Aorta (tissue), 5 donors: ENCODE results near the gene PSG7. TPM values are rescaled to one million over a fixed set of nuclear protein-coding genes. Genes with fewer than 3 reads are reported as not detected.
"Not testable (repeated sequence)": the region's sequence is repeated elsewhere in the genome, so short reads cannot be mapped to it uniquely, and the experiment has no call there.

ENCODE experiments used
- ATAC-seq: fragments of 200-7000 bp; cut with Tn5 transposase; one replicate; pipeline ENCODE4 v1.9.1; 2022; ENCODE audit warnings: moderate library complexity; ENCODE audit not compliant: low FRiP score
- DNase-seq, 2 donors: peaks; one replicate each; pipeline ENCODE4 v3.0.0-alpha.2; 2020
- H3K27ac ChIP-seq, 2 donors: one replicate each; pipeline ENCODE4 v1.5.1; 2013; ENCODE audit warnings: low read length in 2 of 2, mild to moderate bottlenecking in 2 of 2, moderate library complexity in 2 of 2, control low read depth in 1 of 2, inconsistent platforms in 1 of 2, low read depth in 1 of 2
- H3K27me3 ChIP-seq, 2 donors: one replicate each; pipeline ENCODE4 v1.6.1; 2013; ENCODE audit warnings: control low read depth in 1 of 2, low read length in 1 of 2, mild to moderate bottlenecking in 1 of 2, moderate library complexity in 1 of 2; ENCODE audit not compliant: insufficient read depth in 2 of 2, control insufficient read depth in 1 of 2
- H3K36me3 ChIP-seq, 2 donors: one replicate each; pipeline ENCODE4 v1.6.1; 2013; ENCODE audit warnings: control low read depth in 1 of 2, low read length in 1 of 2, mild to moderate bottlenecking in 1 of 2; ENCODE audit not compliant: insufficient read depth in 2 of 2, control insufficient read depth in 1 of 2
- H3K4me1 ChIP-seq, 2 donors: one replicate each; pipeline ENCODE4 v1.6.1; 2013; ENCODE audit warnings: low read length in 2 of 2, control low read depth in 1 of 2, mild to moderate bottlenecking in 1 of 2, moderate library complexity in 1 of 2; ENCODE audit not compliant: insufficient read depth in 2 of 2, control insufficient read depth in 1 of 2
- H3K4me3 ChIP-seq, 2 donors: one replicate each; pipeline ENCODE4 v1.5.1; 2013; ENCODE audit warnings: low read length in 2 of 2, control low read depth in 1 of 2, mild to moderate bottlenecking in 1 of 2
- H3K9me3 ChIP-seq: one replicate; pipeline ENCODE4 v1.6.1; 2013; ENCODE audit warnings: mild to moderate bottlenecking, low read length; ENCODE audit not compliant: control insufficient read depth
- WGBS, 2 donors: extraction: QIAGEN DNeasy Blood & Tissue Kit; methylation state at CpG; one replicate each; pipeline ENCODE4 v1.1.7; 2013; 5-methylcytosine and 5-hydroxymethylcytosine counted together
- intact Hi-C, 2 donors: fragments of 100-400 bp; cut with DNase I; formaldehyde crosslinking; loops; one replicate each; pipeline versions ENCODE4 v1.14.2 to v1.15.0; 2022
- long read RNA-seq, 2 donors: library from polyadenylated mRNA; unstranded; transcript quantifications; one replicate each; pipeline ENCODE4 v2.0.0, GENCODE V29; 2020 to 2021
- polyA plus RNA-seq, 2 donors: library from polyadenylated mRNA; stranded (reverse); fragments of 200-250 nt; gene quantifications; one replicate each; pipeline ENCODE4 v1.2.3, GENCODE V29; 2013
- total RNA-seq, 2 donors: library from RNA; stranded (reverse); fragmentation: NEBNext Ultra II Directional; extraction: Animal tissue kit (Norgen Biotek cat#: 25700); gene quantifications; one replicate each; pipeline ENCODE4 v1.2.1, GENCODE V29; 2021
- donor health status: healthy with polysubstance abuse.
- donor health status: Bipolar disorder and iron deficiency.
- donor health status: DM: no; HTN: no; CAD: no.
- donor health status: DM: no; HTN: no; CAD: no.
- donor health status: DM: yes; HTN: yes; CAD: no.

PSG7 gene
- total RNA-seq: not detected
- polyA plus RNA-seq: not detected
- long read RNA-seq, donor 1: 0 reads
- long read RNA-seq, donor 2: 0 reads

DNA sequence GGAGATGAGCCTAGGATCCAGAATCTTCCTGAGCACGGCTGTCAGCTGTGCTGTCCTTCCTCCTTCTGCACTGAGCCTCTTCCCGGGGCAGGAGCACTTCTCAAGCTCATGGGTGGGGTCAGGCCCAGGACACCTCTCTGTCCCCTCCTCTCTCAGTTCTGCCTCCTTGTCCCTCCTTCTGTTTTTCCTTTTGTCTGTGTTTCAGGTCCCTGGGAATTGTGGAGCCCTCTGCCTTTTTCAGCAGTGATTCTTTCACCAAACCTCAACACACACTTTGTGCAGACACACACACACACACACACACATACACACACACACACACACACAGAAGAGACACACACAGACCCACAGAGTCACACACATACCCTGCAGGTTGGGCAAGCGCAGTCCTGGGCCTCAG is at the start of gene PSG7:
TSS of gene PSG7 (minus strand) at position 101 of the 400 bp plus-strand sequence. CDS start 131 bp downstream, outside the sequence.
- H3K27me3 ChIP-seq, ATAC-seq, intact Hi-C loops, H3K4me3 ChIP-seq, H3K36me3 ChIP-seq, H3K4me1 ChIP-seq, DNase-seq, H3K9me3 ChIP-seq, H3K27ac ChIP-seq: not testable (repeated sequence)
- 82 to 85% methylated on average over 3 of the region's 3 CpGs for WGBS, 2 donors

DNA sequence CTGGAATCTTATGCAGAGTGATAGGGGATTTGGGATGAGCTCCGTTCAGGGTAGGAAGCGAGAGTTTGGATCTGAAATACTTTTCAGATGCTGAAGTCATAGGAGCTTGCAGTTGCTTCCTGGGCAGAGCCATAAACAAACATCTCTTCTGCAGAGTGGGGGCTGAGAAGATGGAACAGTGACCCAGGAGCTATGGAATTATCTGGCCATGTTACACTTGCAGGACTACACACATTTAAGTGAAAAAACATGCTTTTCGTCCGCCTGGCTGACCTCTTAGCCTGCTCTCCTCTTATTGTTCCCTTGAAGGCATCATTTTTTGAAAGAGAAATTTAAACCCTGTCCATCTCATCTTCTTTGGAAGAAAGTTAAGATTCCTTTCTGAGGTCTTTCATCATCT is 48.6 kb upstream of the PSG7 start:
- Histone ChIP-seq H3K36me3 (no peaks in the 10 kb centered on the region), H3K4me3 (no peak overlapping the region), H3K4me1 (no peaks in the 10 kb centered on the region), H3K9me3 (no peaks in the 10 kb centered on the region), H3K27ac (no peak overlapping the region), H3K27me3 (no peaks in the 10 kb centered on the region)
- intact Hi-C loops: no loop called here
- WGBS, 2 donors: 46 to 52% methylated on average over 4 of the region's 4 CpGs
- ATAC-seq (no peak), DNase-seq (no peak)

DNA sequence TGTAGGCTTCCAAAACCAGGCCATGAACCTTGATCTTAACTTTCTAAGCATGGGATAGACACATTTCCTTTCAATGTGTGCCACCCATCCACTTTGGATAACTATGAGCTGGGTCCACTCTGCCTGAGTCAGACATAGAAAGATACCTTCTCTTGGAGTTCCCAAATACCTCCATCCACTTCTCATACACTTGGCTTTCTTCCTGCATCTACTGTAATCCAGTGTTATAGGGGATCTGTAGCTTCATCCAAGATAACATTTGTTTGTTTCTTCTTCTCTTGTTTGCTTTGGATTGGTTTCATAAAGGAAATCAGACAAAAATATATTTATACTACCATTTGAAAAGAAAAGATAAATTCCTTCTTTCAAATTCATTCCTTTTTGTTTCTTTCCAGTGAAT is 45.1 kb upstream of the PSG7 start:
- H3K36me3 ChIP-seq, H3K4me1 ChIP-seq, ATAC-seq, H3K4me3 ChIP-seq, intact Hi-C loops, H3K9me3 ChIP-seq, H3K27ac ChIP-seq, H3K27me3 ChIP-seq, DNase-seq: not testable (repeated sequence)

DNA sequence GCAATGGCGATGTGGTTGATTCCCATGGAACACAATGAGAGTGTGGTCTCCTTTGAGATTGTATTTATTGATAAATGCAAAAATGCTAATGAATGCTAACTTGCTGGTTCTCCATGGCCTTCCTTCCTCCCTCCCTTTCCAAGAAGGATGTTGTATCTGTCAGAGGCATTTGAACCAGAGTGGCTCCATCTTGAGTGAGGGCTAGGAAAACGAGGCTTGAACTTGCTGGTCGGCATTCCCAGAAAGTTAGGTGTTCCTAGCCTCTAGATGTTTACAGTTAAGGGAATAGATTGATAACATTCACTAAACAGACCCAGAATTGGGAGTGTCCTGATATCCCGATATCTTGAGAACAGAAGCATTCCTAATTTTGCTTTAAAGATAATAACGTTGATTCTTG is 34.4 kb upstream of the PSG7 start:
- H3K4me1 ChIP-seq, intact Hi-C loops, H3K27ac ChIP-seq, H3K27me3 ChIP-seq, ATAC-seq, H3K36me3 ChIP-seq, DNase-seq, H3K4me3 ChIP-seq, H3K9me3 ChIP-seq: not testable (repeated sequence)
- 85% methylated on average over 5 of the region's 5 CpGs for WGBS, 2 donors

DNA sequence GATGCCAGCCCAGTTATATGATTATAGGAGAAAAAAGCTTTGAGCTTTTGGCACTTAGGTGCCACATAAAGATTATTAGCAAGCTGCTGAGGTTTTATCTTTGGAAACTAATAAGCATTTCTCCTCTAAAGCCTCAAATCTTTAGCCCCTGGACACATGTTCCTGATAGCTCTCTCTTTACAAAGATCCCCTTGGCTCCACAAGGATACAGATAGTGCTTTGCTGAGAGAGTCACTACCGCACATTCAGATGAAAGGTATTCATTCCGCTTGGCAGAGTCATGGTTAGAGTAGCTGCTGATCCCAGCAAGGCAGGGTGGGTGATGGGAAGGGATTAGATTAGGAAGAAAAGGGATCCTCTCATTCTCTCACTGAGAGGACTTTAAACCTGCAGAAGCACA is 28.2 kb upstream of the PSG7 start:
- no peak overlapping the region for H3K4me3 ChIP-seq
- H3K9me3 ChIP-seq: peaks cover 2% of the 10 kb centered on the region
- no peaks in the 10 kb centered on the region for H3K27me3 ChIP-seq
- ATAC-seq (no peak), DNase-seq (no peak)
- no peaks in the 10 kb centered on the region for H3K4me1 ChIP-seq
- WGBS, 2 donors: 84 to 87% methylated on average over 2 of the region's 2 CpGs
- no peak overlapping the region for H3K27ac ChIP-seq
- intact Hi-C loops: no loop called here
- no peaks in the 10 kb centered on the region for H3K36me3 ChIP-seq

DNA sequence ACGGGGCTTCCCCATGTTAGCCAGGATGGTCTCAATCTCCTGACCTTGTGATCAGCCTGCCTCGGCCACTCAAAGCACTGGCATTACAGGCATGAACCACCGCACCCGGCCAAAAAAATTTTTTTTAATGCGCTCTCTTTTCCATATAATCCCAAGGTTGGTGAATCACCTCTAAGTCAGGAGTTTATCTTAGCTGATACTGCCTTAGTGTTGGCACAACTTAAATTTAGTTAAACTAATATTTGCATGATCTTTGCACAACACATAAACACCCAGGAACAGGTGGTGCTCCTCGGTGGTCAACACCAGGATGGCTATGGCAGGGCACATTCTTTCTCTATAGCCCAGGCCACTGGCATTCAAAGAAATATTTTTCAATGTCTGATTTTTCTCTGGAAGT is 24.1 kb upstream of the PSG7 start:
- ATAC-seq (no peak), DNase-seq (no peak)
- Histone ChIP-seq H3K4me3 (no peak overlapping the region), H3K27ac (no peak overlapping the region), H3K4me1 (no peaks in the 10 kb centered on the region), H3K36me3 (no peaks in the 10 kb centered on the region), H3K9me3 (no peaks in the 10 kb centered on the region), H3K27me3 (no peaks in the 10 kb centered on the region)
- intact Hi-C loops: no loop called here
- WGBS, 2 donors: 82 to 84% methylated on average over 6 of the region's 6 CpGs

DNA sequence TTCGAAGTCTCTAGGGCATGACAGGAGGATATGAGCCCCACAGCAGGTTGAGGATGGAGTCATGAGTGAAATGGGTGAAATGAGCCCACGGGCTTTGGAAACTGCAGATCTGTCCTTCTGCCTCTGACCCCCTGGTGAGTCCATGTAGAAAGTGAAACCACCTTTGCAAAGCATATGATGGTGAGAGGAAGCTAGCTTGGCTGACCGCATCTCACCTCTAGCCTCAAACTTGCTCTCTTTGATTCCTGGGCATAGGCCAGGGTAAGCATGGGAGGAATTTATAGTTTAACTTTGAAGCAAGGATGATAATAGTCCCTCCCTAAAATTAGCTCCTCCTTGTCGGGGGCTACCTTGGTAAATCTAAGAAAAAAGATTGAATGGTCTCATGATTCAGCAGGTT is 15.1 kb upstream of the PSG7 start:
- 53 to 62% methylated on average over 4 of the region's 4 CpGs for WGBS, 2 donors

DNA sequence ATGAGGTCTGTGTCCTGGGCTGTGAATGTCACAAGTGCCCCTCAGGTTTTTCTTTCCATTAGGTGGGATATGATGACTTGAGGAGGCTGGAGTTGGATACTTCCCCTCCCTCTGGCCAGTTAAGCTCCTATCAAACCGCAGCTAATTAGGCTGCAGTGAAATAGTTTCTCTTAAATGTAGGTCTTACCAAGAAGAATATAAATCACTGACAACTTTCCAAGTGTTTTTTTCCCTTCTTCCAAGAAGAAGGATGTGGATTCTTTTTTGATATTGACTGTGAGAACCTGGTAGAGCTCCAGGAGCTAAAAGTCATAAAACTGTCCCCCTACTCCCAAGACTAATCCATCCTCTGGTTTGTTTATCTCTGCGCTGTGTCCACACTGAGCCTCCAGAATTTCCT is 14.5 kb upstream of the PSG7 start:
- ATAC-seq, H3K27ac ChIP-seq, DNase-seq, H3K4me1 ChIP-seq, H3K9me3 ChIP-seq, H3K4me3 ChIP-seq, H3K27me3 ChIP-seq, H3K36me3 ChIP-seq, intact Hi-C loops: not testable (repeated sequence)
- WGBS, 2 donors: 7 to 41% methylated on average over 2 of the region's 2 CpGs

More for the DNA sequence above, 15.1 kb upstream of the PSG7 start:
- ATAC-seq, H3K27me3 ChIP-seq, H3K27ac ChIP-seq, intact Hi-C loops, DNase-seq, H3K9me3 ChIP-seq, H3K4me1 ChIP-seq, H3K4me3 ChIP-seq, H3K36me3 ChIP-seq: not testable (repeated sequence)

DNA sequence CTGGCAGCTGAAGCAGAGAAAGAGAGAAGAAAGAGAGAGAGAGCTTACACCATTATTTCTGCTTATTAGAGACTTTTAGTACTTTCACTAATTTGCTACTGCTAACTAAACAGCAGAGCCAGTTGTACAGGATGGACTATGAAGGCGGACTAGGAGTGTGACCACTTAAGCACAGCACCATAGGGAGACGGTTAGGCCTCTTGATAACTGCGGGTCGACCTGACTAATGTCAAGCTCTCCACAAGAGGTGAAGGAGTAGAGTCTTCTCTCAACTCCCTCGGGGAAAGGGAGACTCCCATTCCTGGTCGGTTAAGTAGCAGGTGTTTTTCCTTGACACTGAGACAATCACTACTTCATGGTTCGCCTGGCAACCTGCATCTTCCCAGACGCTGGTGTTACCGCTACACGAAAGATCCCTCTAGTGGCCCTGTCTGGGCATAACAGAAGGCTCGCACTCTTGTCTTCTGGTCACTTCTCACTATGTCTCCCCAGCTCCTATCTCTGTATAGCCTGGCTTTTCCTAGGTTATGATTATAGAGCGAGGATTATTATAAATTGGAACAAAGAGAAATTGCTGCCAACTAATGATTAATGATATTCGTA is 5.3 kb upstream of the PSG7 start:
- ATAC-seq: no peak
- no peak overlapping the region for H3K4me3 ChIP-seq
- no peaks in the 10 kb centered on the region for H3K9me3 ChIP-seq
- H3K36me3 ChIP-seq: no peaks in the 10 kb centered on the region
- no peaks in the 10 kb centered on the region for H3K4me1 ChIP-seq
- 33 to 37% methylated on average over 13 of the region's 13 CpGs for WGBS, 2 donors
- DNase-seq: no peak
- H3K27me3 ChIP-seq: no peaks in the 10 kb centered on the region
- intact Hi-C loops: no loop called here
- H3K27ac ChIP-seq: no peak overlapping the region
